ENCODE data around the gene MBNL1. TPM values are rescaled to one million over a fixed set of nuclear protein-coding genes. Genes with fewer than 3 reads are reported as not detected.
A peak's percentile ranks its signal among the peaks of the same experiment; 100 is the strongest.

The MBNL1 gene
- total RNA-seq, 1 donor: 712 TPM

- DNase-seq (ENCODE audit: low read depth in 2 of 3, low spot score in 2 of 3): peak in 2 of 3 donors; percentile 32 to 74
Measured at GRCh38 chr3:152466784-152467183, 198.1 kb downstream of the MBNL1 start.

- DNase-seq (ENCODE audit: low read depth in 2 of 3, low spot score in 2 of 3): no peak
Measured at GRCh38 chr3:152469248-152470025, 200.7 kb downstream of the MBNL1 start.

GRCh38 chr3:152470095-152470494, 201.4 kb downstream of the MBNL1 start:
- DNase-seq (ENCODE audit: low read depth in 2 of 3, low spot score in 2 of 3): no peak

GRCh38 chr3:152470893-152471292, 202.2 kb downstream of the MBNL1 start:
- DNase-seq (ENCODE audit: low read depth in 2 of 3, low spot score in 2 of 3): no peak

- peak; percentile 45 to 92 (median 77) for DNase-seq (ENCODE audit: low read depth in 2 of 3, low spot score in 2 of 3)
Measured at GRCh38 chr3:152471814-152472671, 203.3 kb downstream of the MBNL1 start.

- DNase-seq (ENCODE audit: low read depth in 2 of 3, low spot score in 2 of 3): no peak
Measured at GRCh38 chr3:152472672-152472954, 203.9 kb downstream of the MBNL1 start.

- peak in 2 of 3 donors; percentile 49 to 79 for DNase-seq (ENCODE audit: low read depth in 2 of 3, low spot score in 2 of 3)
Measured at GRCh38 chr3:152474585-152474984, 205.9 kb downstream of the MBNL1 start.

GRCh38 chr3:152477422-152477821, 208.7 kb downstream of the MBNL1 start:
- DNase-seq (ENCODE audit: low read depth in 2 of 3, low spot score in 2 of 3): no peak

GRCh38 chr3:152480282-152480953, 211.7 kb downstream of the MBNL1 start:
- no peak for DNase-seq (ENCODE audit: low read depth in 2 of 3, low spot score in 2 of 3)

GRCh38 chr3:152486364-152486763, 217.6 kb downstream of the MBNL1 start:
- DNase-seq (ENCODE audit: low read depth in 2 of 3, low spot score in 2 of 3): no peak

- no peak for DNase-seq (ENCODE audit: low read depth in 2 of 3, low spot score in 2 of 3)
Measured at GRCh38 chr3:152488449-152488848, 219.7 kb downstream of the MBNL1 start.

- no peak for DNase-seq (ENCODE audit: low read depth in 2 of 3, low spot score in 2 of 3)
Measured at GRCh38 chr3:152491922-152492321, 223.2 kb downstream of the MBNL1 start.

GRCh38 chr3:152496286-152496685, 227.6 kb downstream of the MBNL1 start:
- DNase-seq (ENCODE audit: low read depth in 2 of 3, low spot score in 2 of 3): no peak

- DNase-seq (ENCODE audit: low read depth in 2 of 3, low spot score in 2 of 3): no peak
Measured at GRCh38 chr3:152496716-152497115, 228.0 kb downstream of the MBNL1 start.

- DNase-seq (ENCODE audit: low read depth in 2 of 3, low spot score in 2 of 3): no peak
Measured at GRCh38 chr3:152497457-152497856, 228.7 kb downstream of the MBNL1 start.

- no peak for DNase-seq (ENCODE audit: low read depth in 2 of 3, low spot score in 2 of 3)
Measured at GRCh38 chr3:152497890-152498289, 229.2 kb downstream of the MBNL1 start.

GRCh38 chr3:152499791-152500385, 231.2 kb downstream of the MBNL1 start:
- no peak for DNase-seq (ENCODE audit: low read depth in 2 of 3, low spot score in 2 of 3)

- DNase-seq (ENCODE audit: low read depth in 2 of 3, low spot score in 2 of 3): peak in 1 of 3 donors; percentile 12
Measured at GRCh38 chr3:152505926-152506325, 237.2 kb downstream of the MBNL1 start.

GRCh38 chr3:152508705-152509104, 240.0 kb downstream of the MBNL1 start:
- peak in 2 of 3 donors; percentile 23 to 67 for DNase-seq (ENCODE audit: low read depth in 2 of 3, low spot score in 2 of 3)

- no peak for DNase-seq (ENCODE audit: low read depth in 2 of 3, low spot score in 2 of 3)
Measured at GRCh38 chr3:152511904-152512303, 243.2 kb downstream of the MBNL1 start.
